GM12875 (cell line): Measurements from ENCODE around the gene KRT71.
"Not testable (repeated sequence)": the region's sequence is repeated elsewhere in the genome, so short reads cannot be mapped to it uniquely, and the experiment has no call there.

ENCODE experiments used
- H3K4me3 ChIP-seq: one replicate; pipeline ENCODE4 v1.5.1; 2011; ENCODE audit warnings: low read depth, low read length, control low read depth
- TF ChIP-seq, protein P1 (sequence below): IDR thresholded peaks from 2 replicates; pipeline ENCODE4 v1.5.1; 2011; ENCODE audit warnings: low read depth, mild to moderate bottlenecking, control low read depth, inconsistent platforms, low read length, moderate library complexity, borderline replicate concordance; ENCODE audit not compliant: insufficient read depth

Gene KRT71

DNA sequence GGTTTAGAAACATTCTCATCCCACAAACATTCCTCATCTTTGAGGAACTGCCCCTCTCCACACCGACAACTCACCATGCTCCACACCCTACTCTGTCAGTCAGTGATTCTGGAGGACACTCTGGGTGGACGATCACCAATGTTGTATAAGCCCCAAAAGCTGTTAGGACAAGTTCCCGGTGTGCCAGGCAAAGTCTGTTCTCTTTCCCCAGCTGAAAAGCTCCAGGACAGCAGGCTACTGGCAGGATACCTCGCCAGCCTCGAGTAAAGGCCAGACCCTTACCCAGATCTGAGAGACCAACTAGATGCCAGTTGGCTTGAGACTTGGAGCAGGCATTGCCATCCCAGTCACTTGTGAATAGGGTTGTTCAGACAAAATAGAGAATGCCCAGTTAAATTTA is 44.7 kb downstream of the KRT71 start:
- TF ChIP-seq, protein P1, sequence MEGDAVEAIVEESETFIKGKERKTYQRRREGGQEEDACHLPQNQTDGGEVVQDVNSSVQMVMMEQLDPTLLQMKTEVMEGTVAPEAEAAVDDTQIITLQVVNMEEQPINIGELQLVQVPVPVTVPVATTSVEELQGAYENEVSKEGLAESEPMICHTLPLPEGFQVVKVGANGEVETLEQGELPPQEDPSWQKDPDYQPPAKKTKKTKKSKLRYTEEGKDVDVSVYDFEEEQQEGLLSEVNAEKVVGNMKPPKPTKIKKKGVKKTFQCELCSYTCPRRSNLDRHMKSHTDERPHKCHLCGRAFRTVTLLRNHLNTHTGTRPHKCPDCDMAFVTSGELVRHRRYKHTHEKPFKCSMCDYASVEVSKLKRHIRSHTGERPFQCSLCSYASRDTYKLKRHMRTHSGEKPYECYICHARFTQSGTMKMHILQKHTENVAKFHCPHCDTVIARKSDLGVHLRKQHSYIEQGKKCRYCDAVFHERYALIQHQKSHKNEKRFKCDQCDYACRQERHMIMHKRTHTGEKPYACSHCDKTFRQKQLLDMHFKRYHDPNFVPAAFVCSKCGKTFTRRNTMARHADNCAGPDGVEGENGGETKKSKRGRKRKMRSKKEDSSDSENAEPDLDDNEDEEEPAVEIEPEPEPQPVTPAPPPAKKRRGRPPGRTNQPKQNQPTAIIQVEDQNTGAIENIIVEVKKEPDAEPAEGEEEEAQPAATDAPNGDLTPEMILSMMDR: no peak

GRCh38 chr12:52506858-52507715 is 45.9 kb downstream of the KRT71 start:
- H3K4me3 ChIP-seq: no peak overlapping the region
- TF ChIP-seq, protein P1: peak; percentile 45; the same call in 1 of the 2 replicates

More for the DNA sequence above, 44.7 kb downstream of the KRT71 start:
- H3K4me3 ChIP-seq: no peak overlapping the region

DNA sequence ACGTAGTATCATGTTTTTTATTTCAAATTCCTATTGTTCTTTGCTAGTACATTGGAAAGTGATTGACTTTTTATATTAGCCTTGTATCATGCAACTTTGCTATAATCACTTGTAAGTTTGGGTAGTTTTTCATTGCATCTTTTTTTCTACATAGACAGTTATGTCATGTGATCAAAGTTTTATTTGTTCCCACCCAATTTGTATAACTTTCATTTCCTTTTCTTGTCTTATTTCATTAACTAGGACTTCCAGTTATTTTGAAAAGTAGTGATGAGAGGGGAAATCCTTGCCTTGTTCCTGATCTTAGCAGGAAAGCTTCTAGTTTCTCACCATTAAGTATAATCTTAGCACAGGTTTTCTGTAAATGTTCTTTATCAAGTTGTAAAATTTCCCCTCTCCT is 50.1 kb downstream of the KRT71 start:
- no peak overlapping the region for H3K4me3 ChIP-seq
- TF ChIP-seq, protein P1: no peak

DNA sequence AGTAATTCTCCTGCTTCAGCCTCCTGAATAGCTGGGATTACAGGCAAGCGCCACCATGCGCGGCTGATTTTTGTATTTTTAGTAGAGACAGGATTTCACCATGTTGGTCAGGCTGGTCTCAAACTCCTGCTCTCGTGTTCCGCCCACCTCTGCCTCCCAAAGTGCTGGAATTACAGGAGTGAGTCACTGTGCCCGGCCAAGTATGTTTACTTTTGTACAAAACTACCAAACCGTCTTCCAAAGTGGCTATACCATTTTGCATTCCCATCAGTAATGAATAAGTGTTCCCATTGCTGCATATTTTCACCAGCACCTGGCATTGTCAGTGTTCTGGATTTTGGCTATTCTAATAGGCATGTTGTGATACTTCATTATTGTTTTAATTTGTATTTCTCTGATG is 51.5 kb downstream of the KRT71 start:
- no peak overlapping the region for H3K4me3 ChIP-seq
- TF ChIP-seq, protein P1: no peak

- not testable (repeated sequence) for H3K4me3 ChIP-seq
Observed at GRCh38 chr12:52500574-52500973, 52.4 kb downstream of the KRT71 start.

DNA sequence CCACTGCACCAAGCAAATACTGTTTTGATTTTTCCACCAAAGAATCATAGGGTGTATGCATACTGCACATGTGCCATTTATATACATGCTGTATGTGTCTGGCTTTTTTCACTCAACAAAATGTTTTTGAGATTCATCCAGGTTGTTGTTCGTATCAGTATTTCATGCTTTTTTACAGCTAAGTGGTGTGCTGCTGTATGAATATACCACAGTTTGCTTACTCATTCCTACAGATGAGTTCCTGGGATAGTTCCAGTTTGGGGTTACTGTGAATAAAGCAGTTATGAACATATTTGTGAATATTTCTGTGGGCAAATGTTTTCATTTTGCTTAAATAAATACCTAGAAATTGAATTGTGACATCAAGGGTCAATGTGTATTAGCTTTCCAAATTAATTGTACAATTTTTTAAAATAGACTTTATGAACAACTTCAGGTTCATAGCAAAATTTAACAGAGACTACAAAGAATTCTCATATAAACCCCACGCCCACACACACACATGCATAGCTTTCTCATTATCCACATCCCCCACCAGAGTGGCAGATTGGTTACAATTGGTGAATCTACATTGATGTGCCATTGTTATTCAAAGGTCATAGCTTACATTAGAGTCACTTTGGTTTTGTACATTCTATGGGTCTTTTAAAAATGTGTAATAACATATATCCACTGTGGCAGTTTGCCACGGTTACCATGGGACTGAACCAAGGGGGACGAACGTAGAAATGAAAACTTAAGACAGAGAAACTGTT is 53.0 kb downstream of the KRT71 start:
- no peak overlapping the region for H3K4me3 ChIP-seq

DNA sequence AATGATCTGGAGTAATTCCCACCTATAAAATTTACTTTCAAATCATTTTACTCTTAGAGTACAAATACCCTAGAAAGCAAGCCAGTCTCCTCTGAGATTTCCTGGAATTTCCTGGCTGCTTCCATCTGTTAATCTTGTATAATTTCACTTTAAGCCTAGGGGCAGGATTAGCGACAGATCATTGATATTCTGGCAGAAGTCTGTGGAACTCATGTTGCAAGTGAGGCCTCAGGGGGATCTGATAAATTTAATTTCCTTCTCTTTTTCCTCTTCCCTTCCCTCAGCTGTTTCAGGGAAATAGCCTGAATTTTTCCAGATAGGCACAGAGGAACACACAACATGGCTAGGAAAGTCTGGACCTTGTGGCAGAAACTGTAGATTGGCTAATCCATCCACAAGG is 54.0 kb downstream of the KRT71 start:
- no peak overlapping the region for H3K4me3 ChIP-seq
- TF ChIP-seq, protein P1: no peak

More for the DNA sequence above, 53.0 kb downstream of the KRT71 start:
- TF ChIP-seq, protein P1: no peak
